ENCODE data around the gene FBXW2. TPM values are rescaled to one million over a fixed set of nuclear protein-coding genes. Genes with fewer than 3 reads are reported as not detected.
A peak's percentile ranks its signal among the peaks of the same experiment; 100 is the strongest.

Gene FBXW2, protein sequence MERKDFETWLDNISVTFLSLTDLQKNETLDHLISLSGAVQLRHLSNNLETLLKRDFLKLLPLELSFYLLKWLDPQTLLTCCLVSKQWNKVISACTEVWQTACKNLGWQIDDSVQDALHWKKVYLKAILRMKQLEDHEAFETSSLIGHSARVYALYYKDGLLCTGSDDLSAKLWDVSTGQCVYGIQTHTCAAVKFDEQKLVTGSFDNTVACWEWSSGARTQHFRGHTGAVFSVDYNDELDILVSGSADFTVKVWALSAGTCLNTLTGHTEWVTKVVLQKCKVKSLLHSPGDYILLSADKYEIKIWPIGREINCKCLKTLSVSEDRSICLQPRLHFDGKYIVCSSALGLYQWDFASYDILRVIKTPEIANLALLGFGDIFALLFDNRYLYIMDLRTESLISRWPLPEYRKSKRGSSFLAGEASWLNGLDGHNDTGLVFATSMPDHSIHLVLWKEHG
- total RNA-seq = 10 to 100 TPM; 93.0 to 93.4 TPM
- 10 to 100 TPM; 47.9 to 53.1 (median 50.1) TPM for polyA plus RNA-seq (ENCODE audit: insufficient read length in 6 of 6)
- long read RNA-seq, donor 1, full-length matches to known transcripts = 2 of 12 reads
- long read RNA-seq, donor 1, partial matches to known transcripts = 10 of 12 reads
- long read RNA-seq, donor 1, other reads (novel, unspliced or antisense) = 0 of 12 reads
- long read RNA-seq, donor 2, full-length matches to known transcripts = 4 of 12 reads
- long read RNA-seq, donor 2, partial matches to known transcripts = 8 of 12 reads
- long read RNA-seq, donor 2, other reads (novel, unspliced or antisense) = 0 of 12 reads
- long read RNA-seq, donor 3, full-length matches to known transcripts = 3 of 8 reads
- long read RNA-seq, donor 3, partial matches to known transcripts = 5 of 8 reads
- long read RNA-seq, donor 3, other reads (novel, unspliced or antisense) = 0 of 8 reads
- long read RNA-seq, donor 4, full-length matches to known transcripts = 6 of 20 reads
- long read RNA-seq, donor 4, partial matches to known transcripts = 3 of 20 reads
- long read RNA-seq, donor 4, other reads (novel, unspliced or antisense) = 11 of 20 reads
- long read RNA-seq, donor 5, full-length matches to known transcripts = 2 of 8 reads
- long read RNA-seq, donor 5, partial matches to known transcripts = 6 of 8 reads
- long read RNA-seq, donor 5, other reads (novel, unspliced or antisense) = 0 of 8 reads
- long read RNA-seq, donor 6, full-length matches to known transcripts = 1 of 1 reads
- long read RNA-seq, donor 6, partial matches to known transcripts = 0 of 1 reads
- long read RNA-seq, donor 6, other reads (novel, unspliced or antisense) = 0 of 1 reads
- long read RNA-seq, donor 7, full-length matches to known transcripts = 3 of 13 reads
- long read RNA-seq, donor 7, partial matches to known transcripts = 10 of 13 reads
- long read RNA-seq, donor 7, other reads (novel, unspliced or antisense) = 0 of 13 reads
- long read RNA-seq, donor 8, partial matches to known transcripts = 9 of 9 reads
- long read RNA-seq, donor 8, other reads (novel, unspliced or antisense) = 0 of 9 reads
- long read RNA-seq, donor 9 = 0 reads
- long read RNA-seq, donor 10, full-length matches to known transcripts = 2 of 3 reads
- long read RNA-seq, donor 10, partial matches to known transcripts = 1 of 3 reads
- long read RNA-seq, donor 10, other reads (novel, unspliced or antisense) = 0 of 3 reads
- long read RNA-seq, donor 11, partial matches to known transcripts = 6 of 6 reads
- long read RNA-seq, donor 11, other reads (novel, unspliced or antisense) = 0 of 6 reads
- long read RNA-seq, donor 12, full-length matches to known transcripts = 3 of 12 reads
- long read RNA-seq, donor 12, partial matches to known transcripts = 9 of 12 reads
- long read RNA-seq, donor 12, other reads (novel, unspliced or antisense) = 0 of 12 reads

DNA sequence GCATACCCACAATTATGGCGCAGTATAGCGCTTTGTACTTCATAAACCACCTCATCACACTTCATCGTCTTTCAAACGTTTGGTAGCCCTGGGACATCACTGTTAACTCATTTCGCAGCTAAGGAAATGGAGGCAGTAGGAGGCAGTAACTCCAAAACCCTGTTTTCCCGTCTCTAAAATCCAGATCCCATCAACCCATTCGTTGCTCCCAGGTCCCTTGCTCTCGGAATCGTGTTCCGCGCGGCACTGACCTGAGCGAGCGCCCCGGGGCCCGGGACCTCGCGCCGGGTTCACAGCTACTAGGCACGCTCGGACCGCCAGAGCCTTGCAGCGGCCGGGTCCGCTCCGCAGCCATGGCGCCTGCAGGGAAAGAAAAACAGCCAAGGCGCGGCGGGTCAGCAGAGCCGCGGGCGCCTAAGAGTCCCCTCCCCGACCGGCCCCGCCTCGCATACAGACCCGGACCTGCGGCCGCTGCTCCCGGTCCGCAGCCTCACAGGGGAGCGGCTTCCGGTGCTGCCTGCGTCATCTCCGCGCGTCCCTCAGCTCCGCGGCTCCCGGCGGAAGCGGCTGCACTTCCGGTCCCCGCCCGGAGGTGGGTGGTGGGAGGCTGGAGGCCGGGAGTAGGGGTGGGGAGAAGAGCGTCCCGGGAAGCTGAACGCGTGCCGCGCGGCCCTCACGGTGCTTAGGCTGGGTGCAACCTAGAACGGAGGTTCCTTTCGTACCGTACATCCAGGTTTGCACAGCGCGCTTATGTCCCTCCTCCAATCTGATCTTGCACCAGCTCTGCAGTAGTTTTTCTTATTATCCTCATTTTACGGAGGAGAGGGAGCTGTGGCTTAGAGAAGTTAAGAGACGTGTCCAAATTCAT is at the start of gene FBXW2:
TSS of gene FBXW2 (minus strand) at position 519 of the 868 bp plus-strand sequence. CDS start 5,158 bp downstream, outside the sequence.
- Histone ChIP-seq H3K27me3 (no peaks in the 10 kb centered on the region), H3K36me3 (no peaks in the 10 kb centered on the region), H3K4me3 (peak within 1 kb of the TSS; percentile 79 to 83), H3K9me3 (no peaks in the 10 kb centered on the region), H3K4me1 (peaks cover 22 to 47% of the 10 kb centered on the region in 2 donors), H3K27ac (peak within 1 kb of the TSS; percentile 90 to 93)
- TF ChIP-seq, protein P1, sequence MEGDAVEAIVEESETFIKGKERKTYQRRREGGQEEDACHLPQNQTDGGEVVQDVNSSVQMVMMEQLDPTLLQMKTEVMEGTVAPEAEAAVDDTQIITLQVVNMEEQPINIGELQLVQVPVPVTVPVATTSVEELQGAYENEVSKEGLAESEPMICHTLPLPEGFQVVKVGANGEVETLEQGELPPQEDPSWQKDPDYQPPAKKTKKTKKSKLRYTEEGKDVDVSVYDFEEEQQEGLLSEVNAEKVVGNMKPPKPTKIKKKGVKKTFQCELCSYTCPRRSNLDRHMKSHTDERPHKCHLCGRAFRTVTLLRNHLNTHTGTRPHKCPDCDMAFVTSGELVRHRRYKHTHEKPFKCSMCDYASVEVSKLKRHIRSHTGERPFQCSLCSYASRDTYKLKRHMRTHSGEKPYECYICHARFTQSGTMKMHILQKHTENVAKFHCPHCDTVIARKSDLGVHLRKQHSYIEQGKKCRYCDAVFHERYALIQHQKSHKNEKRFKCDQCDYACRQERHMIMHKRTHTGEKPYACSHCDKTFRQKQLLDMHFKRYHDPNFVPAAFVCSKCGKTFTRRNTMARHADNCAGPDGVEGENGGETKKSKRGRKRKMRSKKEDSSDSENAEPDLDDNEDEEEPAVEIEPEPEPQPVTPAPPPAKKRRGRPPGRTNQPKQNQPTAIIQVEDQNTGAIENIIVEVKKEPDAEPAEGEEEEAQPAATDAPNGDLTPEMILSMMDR (IDR thresholded peaks at IDR 0.05) = no peak
- intact Hi-C loops (cut with DNase I) = no loop called here
- ATAC-seq (peak; percentile 99), DNase-seq (peak; percentile 88 to 98 (median 94))

DNA sequence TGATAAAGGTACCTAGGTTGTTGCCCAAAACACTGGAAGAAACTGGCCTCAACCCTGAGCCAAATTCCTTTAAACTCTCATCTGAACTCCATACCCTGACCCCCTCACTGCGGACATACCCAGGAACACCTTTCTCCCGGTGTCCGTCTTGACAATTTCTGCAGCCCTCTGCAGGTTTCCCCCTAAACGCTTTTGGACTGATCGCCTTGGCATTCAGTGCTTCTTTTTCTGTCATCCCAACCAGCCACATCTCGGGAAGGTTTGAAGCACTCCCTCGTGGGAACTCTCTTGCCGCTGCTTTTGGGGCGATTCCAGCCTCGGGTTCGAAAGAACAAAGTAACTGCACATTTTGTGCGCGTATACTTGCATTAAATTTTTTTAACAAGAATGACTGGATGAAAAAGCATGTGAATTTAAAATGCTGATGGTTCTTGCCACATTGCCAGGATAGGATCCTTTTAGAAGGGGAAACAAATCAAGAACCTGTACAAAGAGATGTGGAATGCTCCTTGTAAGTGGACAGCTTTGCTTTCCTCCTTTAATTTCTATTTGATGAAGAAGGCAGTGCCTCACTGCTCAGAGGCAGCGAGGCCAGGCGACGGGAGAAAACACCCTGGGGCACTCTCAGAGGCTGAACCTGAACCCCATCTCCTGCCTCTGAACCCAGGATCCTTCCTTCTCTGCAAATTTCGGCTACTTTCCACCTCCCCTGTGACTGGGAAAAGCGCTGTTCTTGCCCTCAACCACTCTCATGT is 48.9 kb upstream of the FBXW2 start:
- intact Hi-C loops (cut with DNase I) = no loop called here
- Histone ChIP-seq H3K36me3 (peaks cover 0 to 8% of the 10 kb centered on the region in 2 donors), H3K4me1 (peaks cover 15 to 52% of the 10 kb centered on the region in 2 donors), H3K27ac (peak overlapping the region; percentile 89 to 92), H3K9me3 (no peaks in the 10 kb centered on the region), H3K4me3 (peak overlapping the region; percentile 70 to 76), H3K27me3 (no peaks in the 10 kb centered on the region)
- TF ChIP-seq, protein P1 (IDR thresholded peaks at IDR 0.05) = no peak
- ATAC-seq (peak; percentile 36), DNase-seq (peak in 1 of 4 donors; percentile 14)

DNA sequence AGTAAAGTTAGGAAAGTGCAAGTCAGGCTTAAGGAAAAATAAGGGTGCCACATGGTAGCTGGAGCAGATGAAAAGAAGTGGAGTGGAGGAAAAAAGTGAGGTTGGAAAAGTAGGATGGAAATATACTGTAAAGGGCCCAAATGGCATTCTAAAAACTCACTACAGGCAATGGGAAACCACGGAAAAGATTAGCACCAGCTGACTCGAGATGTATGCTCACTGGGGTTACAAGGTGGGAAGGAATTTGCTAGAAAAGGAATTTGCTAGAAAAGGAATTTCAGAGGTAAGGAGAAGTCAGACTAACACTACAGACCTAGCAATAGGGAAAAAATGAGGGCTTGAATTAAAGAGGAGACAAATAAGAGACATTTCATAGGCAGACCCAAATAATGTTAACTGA is 45.9 kb upstream of the FBXW2 start:
- H3K36me3 ChIP-seq = peaks cover 0 to 26% of the 10 kb centered on the region in 2 donors
- DNase-seq = no peak
- TF ChIP-seq, protein P1 (IDR thresholded peaks at IDR 0.05) = no peak
- no peak overlapping the region for H3K27ac ChIP-seq
- peaks cover 14 to 44% of the 10 kb centered on the region in 2 donors for H3K4me1 ChIP-seq
- H3K4me3 ChIP-seq = no peak overlapping the region
- H3K9me3 ChIP-seq = no peaks in the 10 kb centered on the region
- H3K27me3 ChIP-seq = no peaks in the 10 kb centered on the region
- no peak for ATAC-seq
- intact Hi-C loops (cut with DNase I) = no loop called here

Measured in left lung (tissue), 14 donors.